Adrenal gland (tissue), 12 donors: ENCODE measurements around the gene AVPR2. TPM values are rescaled to one million over a fixed set of nuclear protein-coding genes. Genes with fewer than 3 reads are reported as not detected.
A peak's percentile ranks its signal among the peaks of the same experiment; 100 is the strongest.

Source experiments
- DNase-seq, 7 donors: peaks; one replicate each; pipeline ENCODE4 v3.0.0-alpha.2; 2019 to 2020
- H3K27ac ChIP-seq, 5 donors: fragments of 200-600 bp; sonication (generic) in 4 of 5; 1 replicate in 3 of 5; 2 replicates in 2 of 5; pipeline versions ENCODE4 v1.5.1 to v1.8.0; 2016 to 2020; ENCODE audit warnings: mild to moderate bottlenecking in 1 of 5
- H3K27me3 ChIP-seq: fragments of 200-600 bp; 2 replicates; pipeline ENCODE4 v1.8.0; 2021
- H3K36me3 ChIP-seq, 2 donors: fragments of 200-600 bp; replicated peaks in 1 of 2; 1 replicate in 1 of 2; 2 replicates in 1 of 2; pipeline versions ENCODE4 v1.5.1 to v1.8.0; 2018 to 2022
- H3K4me1 ChIP-seq, 2 donors: fragments of 200-600 bp; replicated peaks in 1 of 2; 1 replicate in 1 of 2; 2 replicates in 1 of 2; pipeline versions ENCODE4 v1.5.1 to v1.8.0; 2018 to 2021
- H3K4me3 ChIP-seq, 4 donors: fragments of 200-600 bp; sonication (generic) in 3 of 4; one replicate each; pipeline ENCODE4 v1.5.1; 2016 to 2018
- H3K9me3 ChIP-seq, 3 donors: fragments of 200-600 bp; sonication (generic) in 1 of 3; replicated peaks in 1 of 3; 1 replicate in 2 of 3; 2 replicates in 1 of 3; pipeline versions ENCODE4 v1.5.1 to v1.8.0; 2016 to 2021
- POLR2A ChIP-seq, 2 donors: fragments of 450-650 bp; IDR thresholded peaks; one replicate each; pipeline ENCODE4 v1.6.1; 2017; ENCODE audit warnings: antibody characterized with exemption in 2 of 2, mild to moderate bottlenecking in 2 of 2, moderate library complexity in 1 of 2
- WGBS, 4 donors: extraction: QIAGEN DNeasy Blood & Tissue Kit in 2 of 4; methylation state at CpG; one replicate each; pipeline versions ENCODE4 v1.1.5 to v1.1.7; 2013 to 2017; 5-methylcytosine and 5-hydroxymethylcytosine counted together
- intact Hi-C, 2 donors: fragments of 100-400 bp; cut with DNase I; formaldehyde crosslinking; loops; one replicate each; pipeline versions ENCODE4 v1.14.1 to v1.15.0; 2022 to 2023
- polyA plus RNA-seq, 3 donors: library from polyadenylated mRNA; stranded (reverse); fragments of 200-250 nt in 2 of 3; fragments of 350-450 nt in 1 of 3; fragmentation: Illumina TruSeq in 1 of 3; extraction: RNeasy Lipid Tissue Mini Kit (QIAGEN cat#74804) in 1 of 3; gene quantifications; one replicate each; pipeline ENCODE4 v1.2.3, GENCODE V29; 2013 to 2014
- total RNA-seq, 9 donors: library from RNA; depleted of rRNA in 4 of 9; stranded (reverse); fragments of >200 nt in 4 of 9; fragments of 120-200 nt in 1 of 9; fragmentation: NEBNext Ultra II Directional in 1 of 9; extraction: Animal tissue kit (Norgen Biotek cat#: 25700) in 1 of 9; gene quantifications; one replicate each; pipeline versions ENCODE4 v1.1.0 to v1.2.4, GENCODE V29; 2013 to 2023
- TF ChIP-seq, protein P1 (sequence below), 6 experiments: fragments of 450-650 bp in 4 of 6; fragments of 200-600 bp in 2 of 6; sonication (generic) in 1 of 6; IDR thresholded peaks; 1 replicate in 5 of 6; 2 replicates in 1 of 6; pipeline versions ENCODE4 v1.5.1 to v1.8.0; 2016 to 2021; ENCODE audit warnings: antibody characterized with exemption in 6 of 6, mild to moderate bottlenecking in 2 of 6, moderate library complexity in 1 of 6
- donor health status: healthy with polysubstance abuse.
- donor health status: Bipolar disorder and iron deficiency.
- donor health status: DM: yes; HTN: yes; CAD: no.
- donor health status: DM: no; HTN: no; CAD: no.
- donor health status: DM: no; HTN: no; CAD: no.
- donor health status: DM: yes; HTN: yes; CAD: no.

AVPR2 gene
- total and polyA plus RNA-seq, 12 donors = 0.11 to 1.6 (median 0.69) TPM; not detected in 1

DNA sequence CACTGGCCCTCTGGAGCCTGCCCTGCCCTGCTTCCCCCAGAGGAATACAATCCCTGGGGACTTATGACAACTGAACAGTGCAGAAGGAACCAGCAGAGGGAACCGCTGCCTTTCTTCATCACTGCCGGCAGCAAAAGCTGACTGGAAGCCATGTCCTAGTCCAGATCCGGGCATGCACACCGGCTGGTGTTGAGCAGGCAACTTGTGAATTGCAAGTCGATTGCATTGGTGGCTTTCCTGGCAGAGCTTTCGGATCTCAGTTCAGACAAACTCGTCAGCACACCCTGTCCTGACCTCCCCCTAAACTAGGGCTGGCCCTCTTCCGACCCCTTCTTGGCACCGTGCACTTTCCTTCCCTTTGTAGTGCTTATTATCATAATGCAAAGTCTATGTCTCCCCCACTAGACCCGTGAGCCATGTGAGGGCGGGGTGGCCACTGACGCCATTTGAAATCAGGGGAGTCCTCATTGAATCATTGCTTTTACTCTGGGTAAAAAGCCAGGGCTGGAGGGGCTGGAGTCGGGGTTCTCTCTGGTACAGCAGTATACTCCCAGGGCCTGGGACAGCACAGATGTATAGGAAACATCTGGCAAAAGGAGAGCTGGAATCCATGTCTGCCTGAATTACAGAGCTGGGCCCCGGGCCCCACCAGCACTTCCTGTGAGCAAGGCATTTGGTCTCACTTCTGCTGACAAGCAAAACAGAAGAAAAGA, 19.8 kb downstream of the AVPR2 start:
- WGBS, 4 donors = 25 to 47% (median 45%) methylated on average over 7 to 14 of the region's 14 CpGs
- Histone ChIP-seq H3K4me3 (no peak overlapping the region), H3K4me1 (peaks cover 13 to 39% of the 10 kb centered on the region in 2 donors), H3K9me3 (no peaks in the 10 kb centered on the region), H3K36me3 (no peaks in the 10 kb centered on the region), H3K27me3 (peaks cover 1% of the 10 kb centered on the region), H3K27ac (peak overlapping the region in 2 of 5 donors; percentile 34 to 96)
- DNase-seq = peak in 6 of 7 donors; percentile 50 to 79 (median 63)
- intact Hi-C loops = no loop called here
- no peak for TF ChIP-seq POLR2A (IDR thresholded peaks at IDR 0.05)
- TF ChIP-seq, protein P1, sequence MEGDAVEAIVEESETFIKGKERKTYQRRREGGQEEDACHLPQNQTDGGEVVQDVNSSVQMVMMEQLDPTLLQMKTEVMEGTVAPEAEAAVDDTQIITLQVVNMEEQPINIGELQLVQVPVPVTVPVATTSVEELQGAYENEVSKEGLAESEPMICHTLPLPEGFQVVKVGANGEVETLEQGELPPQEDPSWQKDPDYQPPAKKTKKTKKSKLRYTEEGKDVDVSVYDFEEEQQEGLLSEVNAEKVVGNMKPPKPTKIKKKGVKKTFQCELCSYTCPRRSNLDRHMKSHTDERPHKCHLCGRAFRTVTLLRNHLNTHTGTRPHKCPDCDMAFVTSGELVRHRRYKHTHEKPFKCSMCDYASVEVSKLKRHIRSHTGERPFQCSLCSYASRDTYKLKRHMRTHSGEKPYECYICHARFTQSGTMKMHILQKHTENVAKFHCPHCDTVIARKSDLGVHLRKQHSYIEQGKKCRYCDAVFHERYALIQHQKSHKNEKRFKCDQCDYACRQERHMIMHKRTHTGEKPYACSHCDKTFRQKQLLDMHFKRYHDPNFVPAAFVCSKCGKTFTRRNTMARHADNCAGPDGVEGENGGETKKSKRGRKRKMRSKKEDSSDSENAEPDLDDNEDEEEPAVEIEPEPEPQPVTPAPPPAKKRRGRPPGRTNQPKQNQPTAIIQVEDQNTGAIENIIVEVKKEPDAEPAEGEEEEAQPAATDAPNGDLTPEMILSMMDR (IDR thresholded peaks at IDR 0.05) = peak in 5 of 6 experiments; percentile 21 to 43 (median 31)

DNA sequence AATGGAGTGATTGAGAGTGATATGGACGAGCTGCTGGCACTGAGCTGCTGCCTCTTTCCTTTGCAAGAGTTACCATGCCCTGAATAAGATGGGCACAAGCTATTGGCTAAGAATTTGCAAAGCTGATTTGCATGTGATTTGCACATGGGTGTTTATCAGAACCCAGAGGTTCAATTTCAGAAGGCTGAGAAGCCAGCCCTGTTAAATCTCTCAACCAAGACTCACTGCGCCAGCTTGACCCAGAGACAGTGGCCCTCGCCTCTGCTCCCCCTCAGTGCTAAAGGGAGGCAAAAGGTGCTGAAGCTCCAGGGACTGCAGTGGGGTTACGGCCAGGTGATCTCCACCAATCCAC, 20.9 kb downstream of the AVPR2 start:
- WGBS, 4 donors = 73 to 83% (median 77%) methylated on average over 1 to 4 of the region's 4 CpGs
- no peak for DNase-seq
- no peaks in the 10 kb centered on the region for H3K27me3 ChIP-seq
- H3K9me3 ChIP-seq = no peaks in the 10 kb centered on the region
- peaks cover 0 to 5% of the 10 kb centered on the region in 2 donors for H3K36me3 ChIP-seq
- peak overlapping the region in 1 of 4 donors; percentile 64 for H3K4me3 ChIP-seq
- H3K4me1 ChIP-seq = peaks cover 13 to 45% of the 10 kb centered on the region in 2 donors
- H3K27ac ChIP-seq = peak overlapping the region in 3 of 5 donors; percentile 68 to 96 (median 94)
- intact Hi-C loops = no loop called here
- TF ChIP-seq, protein P1 (IDR thresholded peaks at IDR 0.05) = no peak
- TF ChIP-seq POLR2A (IDR thresholded peaks at IDR 0.05) = no peak

DNA sequence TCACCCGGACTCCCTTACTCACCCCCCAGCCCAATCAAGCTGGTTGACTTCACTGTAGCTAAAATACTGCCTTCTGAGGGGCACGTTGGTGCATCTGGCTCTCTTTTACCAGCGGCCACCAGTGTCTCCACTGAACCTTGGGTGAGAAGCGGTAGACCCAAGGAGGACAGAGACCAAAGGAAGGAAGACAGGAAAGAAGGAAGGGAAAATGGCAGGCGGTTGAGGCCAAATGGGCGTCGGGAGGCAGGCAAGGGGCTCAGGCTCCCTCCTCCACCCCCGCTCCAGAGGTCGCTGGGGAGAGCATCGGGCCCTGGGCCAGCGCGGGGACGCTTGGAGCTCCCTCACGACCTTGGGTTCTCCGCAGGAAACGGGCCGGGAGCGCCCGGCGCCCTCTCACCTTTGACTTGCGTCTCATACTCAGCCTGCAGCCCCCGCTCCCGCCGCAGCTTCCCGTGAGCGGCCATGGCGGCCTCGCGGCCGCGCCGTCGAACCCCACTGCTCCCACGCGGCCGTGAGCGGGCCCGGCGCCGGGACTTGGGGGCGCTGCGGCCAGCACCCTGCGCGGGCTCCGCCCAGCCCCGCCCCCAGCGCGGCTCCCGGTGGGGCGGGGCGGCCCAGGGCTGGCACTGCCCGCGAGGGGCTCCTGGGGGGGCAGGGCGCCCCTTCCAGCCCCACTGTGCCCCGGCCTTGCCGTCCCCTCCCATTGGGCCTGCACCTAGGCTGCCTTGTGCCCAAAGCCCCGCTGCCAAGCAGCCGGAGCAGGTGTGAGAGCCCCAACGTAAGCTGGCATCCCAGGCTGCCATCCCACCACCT, 21.5 kb downstream of the AVPR2 start, which contains the start of gene ARHGAP4:
TSS of gene ARHGAP4 (minus strand) at position 526 of the 813 bp plus-strand sequence. CDS start at position 464, 62 bp downstream.
- TF ChIP-seq, protein P1 (IDR thresholded peaks at IDR 0.05) = peak in 1 of 6 experiments; percentile 0
- no peak for TF ChIP-seq POLR2A (IDR thresholded peaks at IDR 0.05)
- H3K4me1 ChIP-seq = peaks cover 13 to 45% of the 10 kb centered on the region in 2 donors
- 10 to 38% (median 26%) methylated on average over 17 to 56 of the region's 59 CpGs; no CpG with 5 or more reads in 1 of the 4 donors for WGBS, 4 donors
- H3K36me3 ChIP-seq = peaks cover 0 to 11% of the 10 kb centered on the region in 2 donors
- no peak for DNase-seq
- H3K4me3 ChIP-seq = peak within 1 kb of the TSS in 1 of 4 donors; percentile 64
- no peaks in the 10 kb centered on the region for H3K27me3 ChIP-seq
- intact Hi-C loops = no loop called here
- H3K9me3 ChIP-seq = no peaks in the 10 kb centered on the region
- H3K27ac ChIP-seq = peak within 1 kb of the TSS; percentile 86 to 98 (median 95)

DNA sequence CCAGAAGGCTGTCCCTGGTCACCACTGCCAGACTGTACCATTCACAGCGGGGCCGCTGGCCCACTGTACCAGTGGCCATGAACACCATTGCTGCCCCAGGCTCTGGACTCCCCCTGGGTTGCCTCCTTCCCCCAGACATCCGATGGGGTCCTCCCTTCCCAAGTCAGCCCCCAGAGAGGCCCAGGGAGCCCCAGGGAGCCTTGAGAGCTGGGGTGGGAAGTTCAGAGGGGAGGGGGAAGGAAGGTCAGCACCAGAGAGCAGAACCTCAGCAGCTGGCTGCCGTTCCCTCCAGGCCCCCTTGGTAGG, 22.0 kb downstream of the AVPR2 start:
- H3K4me3 ChIP-seq = peak overlapping the region in 1 of 4 donors; percentile 64

More for the DNA sequence above, 22.0 kb downstream of the AVPR2 start:
- TF ChIP-seq POLR2A (IDR thresholded peaks at IDR 0.05) = no peak
- TF ChIP-seq, protein P1 (IDR thresholded peaks at IDR 0.05) = no peak
- Histone ChIP-seq H3K36me3 (peaks cover 0 to 16% of the 10 kb centered on the region in 2 donors), H3K27me3 (no peaks in the 10 kb centered on the region), H3K9me3 (no peaks in the 10 kb centered on the region), H3K4me1 (peaks cover 13 to 45% of the 10 kb centered on the region in 2 donors), H3K27ac (peak overlapping the region; percentile 86 to 98 (median 95))
- 28 to 67% (median 30%) methylated on average over 3 to 4 of the region's 4 CpGs; no CpG with 5 or more reads in 1 of the 4 donors for WGBS, 4 donors
- DNase-seq = no peak
- intact Hi-C loops = no loop called here
